Panc1 (cell line): ENCODE measurements around the gene BRINP3. TPM values are rescaled to one million over a fixed set of nuclear protein-coding genes. Genes with fewer than 3 reads are reported as not detected.

ENCODE experiments used
- ATAC-seq: fragments of 200-7000 bp; cut with Tn5 transposase; 2 replicates; pipeline ENCODE4 v1.9.1; 2020; ENCODE audit warnings: mild to moderate bottlenecking, moderate library complexity
- BruUV-seq: library from RNA; stranded (reverse); fragments of 400-500 nt; replicated peaks from 2 replicates; lab custom pipeline; 2021; lab: Mats Ljungman, UMichigan
- CTCF ChIA-PET: fragments of 300-600 bp; sonication (Branson Sonifier 250); formaldehyde crosslinking; loops from one replicate; lab custom pipeline; 2022; ENCODE audit warnings: antibody characterized with exemption; lab: Charles Lee
- POLR2A ChIA-PET: fragments of 300-600 bp; sonication (Branson Sonifier 250); formaldehyde crosslinking; loops from one replicate; lab custom pipeline; 2022; ENCODE audit warnings: antibody characterized with exemption; lab: Charles Lee
- DNase-seq: peaks from one replicate; pipeline ENCODE4 v3.0.0-alpha.2; 2010; ENCODE audit warnings: low read depth, low spot score
- H3K27ac ChIP-seq: 2 replicates; pipeline ENCODE4 v1.5.1; 2011; ENCODE audit warnings: mild to moderate bottlenecking, low read length, inconsistent platforms
- H3K27me3 ChIP-seq: fragments of 200-500 bp; sonication (Bioruptor generic); 2 replicates; pipeline ENCODE4 v1.6.0; 2014; ENCODE audit warnings: low read length, inconsistent platforms; ENCODE audit not compliant: control insufficient read depth, insufficient read depth
- H3K36me3 ChIP-seq: fragments of 200-500 bp; sonication (Bioruptor generic); 2 replicates; pipeline ENCODE4 v1.5.1; 2014; ENCODE audit warnings: inconsistent platforms, mild to moderate bottlenecking, low read length, moderate library complexity; ENCODE audit not compliant: control insufficient read depth, insufficient read depth
- H3K4me1 ChIP-seq: 2 replicates; pipeline ENCODE4 v1.5.1; 2011; ENCODE audit warnings: inconsistent platforms, mild to moderate bottlenecking, low read length, moderate library complexity; ENCODE audit not compliant: control insufficient read depth, insufficient read depth
- H3K4me3 ChIP-seq, 2 experiments: 2 replicates each; pipeline ENCODE4 v1.5.1; 2011 to 2012; ENCODE audit warnings: low read depth in 2 of 2, low read length in 2 of 2, mild to moderate bottlenecking in 2 of 2, inconsistent platforms in 1 of 2, moderate library complexity in 1 of 2
- H3K9me3 ChIP-seq: fragments of 200-500 bp; sonication (Bioruptor generic); 2 replicates; pipeline ENCODE4 v1.5.1; 2014; ENCODE audit warnings: low read depth, mild to moderate bottlenecking, inconsistent platforms, low read length, moderate library complexity; ENCODE audit not compliant: control insufficient read depth, insufficient read depth
- POLR2AphosphoS5 ChIP-seq: IDR thresholded peaks from 2 replicates; pipeline ENCODE4 v1.6.1; 2012; ENCODE audit warnings: mild to moderate bottlenecking, low read depth, low read length, moderate library complexity
- SIN3A ChIP-seq: IDR thresholded peaks from 2 replicates; pipeline ENCODE4 v1.6.1; 2012; ENCODE audit warnings: low read depth, mild to moderate bottlenecking, low read length, moderate library complexity, borderline replicate concordance; ENCODE audit not compliant: insufficient read depth
- TCF7L2 ChIP-seq: IDR thresholded peaks from 2 replicates; pipeline ENCODE4 v1.6.1; 2011; ENCODE audit warnings: mild to moderate bottlenecking, low read depth, low read length, inconsistent platforms
- in situ Hi-C: cut with HindIII; loops from 2 replicates; pipeline ENCODE4 v1.10.0; 2016; ENCODE audit warnings: low sequenced_read_pairs, low pct_unique_long_range_greater_than_20kb
- intact Hi-C: fragments of 100-400 bp; cut with micrococcal nuclease; formaldehyde crosslinking; loops from one replicate; pipeline ENCODE4 v1.10.0; 2022; ENCODE audit not compliant: unreplicated experiment
- total RNA-seq: library from RNA; stranded (reverse); gene quantifications from one replicate; pipeline ENCODE4 v1.2.1, GENCODE V29; 2021; ENCODE audit not compliant: unreplicated experiment
- TF ChIP-seq, protein P1 (sequence below), 2 experiments: IDR thresholded peaks; 2 replicates each; pipeline ENCODE4 v1.6.1; 2011 to 2012; ENCODE audit warnings: low read depth in 2 of 2, control low read depth in 1 of 2, low read length in 1 of 2, mild to moderate bottlenecking in 1 of 2, moderate library complexity in 1 of 2; ENCODE audit not compliant: insufficient read depth in 1 of 2
- TF ChIP-seq, protein P2 (sequence below): fragments of 450-650 bp; IDR thresholded peaks from 2 replicates; pipeline ENCODE4 v1.5.1; 2017; ENCODE audit warnings: mild to moderate bottlenecking

The BRINP3 gene
- total RNA-seq, 1 experiment from 2014 or later = 1.0 TPM

DNA sequence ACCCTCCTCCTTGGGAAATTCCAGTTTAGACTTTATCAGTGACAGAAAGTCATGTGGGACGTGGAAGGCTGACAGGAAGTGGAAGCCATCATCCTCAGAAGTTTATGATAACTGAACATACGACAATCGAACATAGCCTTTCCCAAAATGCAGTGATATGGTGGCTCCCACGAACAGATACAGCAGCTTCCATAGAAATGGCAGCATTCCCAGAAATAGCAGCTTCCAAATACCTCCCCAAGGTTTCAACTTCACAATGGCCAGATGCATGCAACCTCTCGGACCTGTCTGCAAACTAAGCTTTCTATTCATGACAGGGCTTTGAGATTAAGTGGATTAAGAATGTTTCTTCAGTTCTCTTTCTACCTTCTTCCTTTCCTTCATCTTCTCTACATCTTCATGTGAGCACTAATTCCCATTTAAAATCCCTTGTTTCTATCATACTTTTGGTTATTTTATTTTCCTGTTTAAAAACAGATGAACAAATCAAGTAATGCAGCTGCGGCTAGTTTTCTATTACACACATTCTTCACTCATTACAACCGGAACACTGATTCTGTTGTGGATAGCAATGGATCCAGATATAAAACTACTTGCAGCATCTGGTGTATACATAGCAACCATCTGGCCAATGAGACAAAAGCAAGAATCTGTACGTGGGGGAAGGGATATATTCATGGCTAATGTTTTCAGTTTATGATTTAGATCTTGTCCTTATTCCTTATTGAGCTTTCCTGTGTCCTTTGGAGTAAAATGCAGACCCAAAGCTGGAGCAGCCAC is 304.8 kb downstream of the BRINP3 start:
- ATAC-seq = no peak
- CTCF ChIA-PET = no interaction called here

DNA sequence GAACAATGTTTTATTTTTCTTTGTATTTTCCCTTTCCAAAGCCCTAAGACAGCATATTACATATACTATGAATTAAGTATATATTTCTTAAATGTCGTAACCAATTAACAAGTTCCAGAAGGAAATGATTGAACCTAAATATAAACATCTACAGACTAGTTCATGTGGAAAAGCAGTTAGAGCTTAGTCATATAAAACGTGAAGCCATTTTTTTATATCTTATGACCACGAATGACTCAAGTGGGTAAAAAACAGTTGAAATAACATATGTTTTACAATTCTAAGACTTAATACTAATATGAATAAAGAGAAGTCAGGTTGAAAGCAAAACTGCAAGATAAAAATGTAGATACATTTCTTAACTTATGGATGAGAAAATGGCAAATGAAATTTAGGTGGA is 307.3 kb downstream of the BRINP3 start:
- Histone ChIP-seq H3K9me3 (no peaks in the 10 kb centered on the region), H3K27me3 (no peaks in the 10 kb centered on the region), H3K36me3 (no peaks in the 10 kb centered on the region), H3K4me1 (no peaks in the 10 kb centered on the region), H3K27ac (no peak overlapping the region), H3K4me3 (no peak overlapping the region)
- TF ChIP-seq SIN3A = no peak
- TF ChIP-seq, protein P1, sequence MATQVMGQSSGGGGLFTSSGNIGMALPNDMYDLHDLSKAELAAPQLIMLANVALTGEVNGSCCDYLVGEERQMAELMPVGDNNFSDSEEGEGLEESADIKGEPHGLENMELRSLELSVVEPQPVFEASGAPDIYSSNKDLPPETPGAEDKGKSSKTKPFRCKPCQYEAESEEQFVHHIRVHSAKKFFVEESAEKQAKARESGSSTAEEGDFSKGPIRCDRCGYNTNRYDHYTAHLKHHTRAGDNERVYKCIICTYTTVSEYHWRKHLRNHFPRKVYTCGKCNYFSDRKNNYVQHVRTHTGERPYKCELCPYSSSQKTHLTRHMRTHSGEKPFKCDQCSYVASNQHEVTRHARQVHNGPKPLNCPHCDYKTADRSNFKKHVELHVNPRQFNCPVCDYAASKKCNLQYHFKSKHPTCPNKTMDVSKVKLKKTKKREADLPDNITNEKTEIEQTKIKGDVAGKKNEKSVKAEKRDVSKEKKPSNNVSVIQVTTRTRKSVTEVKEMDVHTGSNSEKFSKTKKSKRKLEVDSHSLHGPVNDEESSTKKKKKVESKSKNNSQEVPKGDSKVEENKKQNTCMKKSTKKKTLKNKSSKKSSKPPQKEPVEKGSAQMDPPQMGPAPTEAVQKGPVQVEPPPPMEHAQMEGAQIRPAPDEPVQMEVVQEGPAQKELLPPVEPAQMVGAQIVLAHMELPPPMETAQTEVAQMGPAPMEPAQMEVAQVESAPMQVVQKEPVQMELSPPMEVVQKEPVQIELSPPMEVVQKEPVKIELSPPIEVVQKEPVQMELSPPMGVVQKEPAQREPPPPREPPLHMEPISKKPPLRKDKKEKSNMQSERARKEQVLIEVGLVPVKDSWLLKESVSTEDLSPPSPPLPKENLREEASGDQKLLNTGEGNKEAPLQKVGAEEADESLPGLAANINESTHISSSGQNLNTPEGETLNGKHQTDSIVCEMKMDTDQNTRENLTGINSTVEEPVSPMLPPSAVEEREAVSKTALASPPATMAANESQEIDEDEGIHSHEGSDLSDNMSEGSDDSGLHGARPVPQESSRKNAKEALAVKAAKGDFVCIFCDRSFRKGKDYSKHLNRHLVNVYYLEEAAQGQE (IDR thresholded peaks at IDR 0.05; ENCODE audit: insufficient read depth in 1 of 2, low read depth in 2 of 2, low read length in 1 of 2) = no peak
- no peak for TF ChIP-seq TCF7L2
- TF ChIP-seq, protein P2, sequence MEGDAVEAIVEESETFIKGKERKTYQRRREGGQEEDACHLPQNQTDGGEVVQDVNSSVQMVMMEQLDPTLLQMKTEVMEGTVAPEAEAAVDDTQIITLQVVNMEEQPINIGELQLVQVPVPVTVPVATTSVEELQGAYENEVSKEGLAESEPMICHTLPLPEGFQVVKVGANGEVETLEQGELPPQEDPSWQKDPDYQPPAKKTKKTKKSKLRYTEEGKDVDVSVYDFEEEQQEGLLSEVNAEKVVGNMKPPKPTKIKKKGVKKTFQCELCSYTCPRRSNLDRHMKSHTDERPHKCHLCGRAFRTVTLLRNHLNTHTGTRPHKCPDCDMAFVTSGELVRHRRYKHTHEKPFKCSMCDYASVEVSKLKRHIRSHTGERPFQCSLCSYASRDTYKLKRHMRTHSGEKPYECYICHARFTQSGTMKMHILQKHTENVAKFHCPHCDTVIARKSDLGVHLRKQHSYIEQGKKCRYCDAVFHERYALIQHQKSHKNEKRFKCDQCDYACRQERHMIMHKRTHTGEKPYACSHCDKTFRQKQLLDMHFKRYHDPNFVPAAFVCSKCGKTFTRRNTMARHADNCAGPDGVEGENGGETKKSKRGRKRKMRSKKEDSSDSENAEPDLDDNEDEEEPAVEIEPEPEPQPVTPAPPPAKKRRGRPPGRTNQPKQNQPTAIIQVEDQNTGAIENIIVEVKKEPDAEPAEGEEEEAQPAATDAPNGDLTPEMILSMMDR = no peak
- no peak for TF ChIP-seq POLR2AphosphoS5
- no peak for ATAC-seq
- intact Hi-C loops = no loop called here
- BruUV-seq = no TSS peak
- in situ Hi-C loops = no loop called here
- CTCF ChIA-PET = no interaction called here
- POLR2A ChIA-PET = no interaction called here
- no peak for DNase-seq

More for the DNA sequence above, 304.8 kb downstream of the BRINP3 start:
- no peaks in the 10 kb centered on the region for H3K27me3 ChIP-seq
- H3K4me3 ChIP-seq = no peak overlapping the region
- H3K27ac ChIP-seq = no peak overlapping the region
- POLR2A ChIA-PET = no interaction called here
- no peak for DNase-seq
- in situ Hi-C loops = no loop called here
- TF ChIP-seq, protein P2 = no peak
- TF ChIP-seq, protein P1 (IDR thresholded peaks at IDR 0.05; ENCODE audit: insufficient read depth in 1 of 2, low read depth in 2 of 2, low read length in 1 of 2) = no peak
- no peak for TF ChIP-seq SIN3A
- TF ChIP-seq TCF7L2 = no peak
- TF ChIP-seq POLR2AphosphoS5 = no peak
- no TSS peak for BruUV-seq
- no peaks in the 10 kb centered on the region for H3K4me1 ChIP-seq
- no peaks in the 10 kb centered on the region for H3K36me3 ChIP-seq
- no peaks in the 10 kb centered on the region for H3K9me3 ChIP-seq
- intact Hi-C loops = no loop called here
